HepG2 (cell line): ENCODE results near the gene KRT17. TPM values are rescaled to one million over a fixed set of nuclear protein-coding genes. Genes with fewer than 3 reads are reported as not detected.

Experiments used
- ATAC-seq: fragments of 200-7000 bp; cut with Tn5 transposase; 3 replicates; pipeline ENCODE4 v1.9.1; 2020; ENCODE audit warnings: mild to moderate bottlenecking, moderate library complexity
- BruUV-seq: library from RNA; stranded (reverse); fragments of 400-500 nt; replicated peaks from 2 replicates; lab custom pipeline; 2021; lab: Mats Ljungman, UMichigan
- CTCF ChIA-PET: fragments of 300-600 bp; formaldehyde crosslinking; extraction: SDS; loops from one replicate; lab custom pipeline; 2021; ENCODE audit warnings: low total read pairs, inconsistent platforms, low intra/inter-chr PET ratio; lab: Yijun Ruan, JAX
- POLR2A ChIA-PET: fragments of 350-600 bp; sonication (Branson Sonifier 250); formaldehyde crosslinking; loops from one replicate; lab custom pipeline; 2020; ENCODE audit warnings: antibody characterized with exemption, inconsistent platforms; lab: Yijun Ruan, JAX
- DNase-seq: peaks from one replicate; pipeline ENCODE4 v3.0.0-alpha.2; 2015; ENCODE audit warnings: low spot score
- FAIRE-seq: peaks from 3 replicates; lab custom pipeline; 2011; peaks lifted over from hg19 to GRCh38; lab: Jason Lieb, UNC
- H2AFZ ChIP-seq: one replicate; pipeline ENCODE4 v1.6.1; 2011; ENCODE audit warnings: low read length, inconsistent platforms
- H3K27ac ChIP-seq: fragments of 300-600 bp; 3 replicates; pipeline ENCODE4 v1.8.0; 2011; ENCODE audit warnings: mixed run types, mild to moderate bottlenecking, mixed read lengths, low read length, inconsistent platforms; ENCODE audit not compliant: insufficient read depth; ENCODE audit errors: extremely low read length
- H3K27me3 ChIP-seq, 2 experiments: fragments of 200-600 bp in 1 of 2; 2 replicates in 1 of 2; 3 replicates in 1 of 2; pipeline versions ENCODE4 v1.6.0 to v1.8.0; 2011; ENCODE audit warnings: low read length in 2 of 2, mild to moderate bottlenecking in 2 of 2, moderate library complexity in 2 of 2, inconsistent platforms in 1 of 2; ENCODE audit not compliant: insufficient read depth in 2 of 2, control insufficient read depth in 1 of 2
- H3K36me3 ChIP-seq, 2 experiments: fragments of 200-600 bp in 1 of 2; replicated peaks in 1 of 2; 2 replicates in 1 of 2; 3 replicates in 1 of 2; pipeline versions ENCODE4 v1.5.1 to v1.8.0; 2011; ENCODE audit warnings: low read length in 2 of 2, inconsistent platforms in 1 of 2; ENCODE audit not compliant: insufficient read depth in 2 of 2, control insufficient read depth in 1 of 2
- H3K4me1 ChIP-seq: 2 replicates; pipeline ENCODE4 v1.5.1; 2012; ENCODE audit warnings: low read length, inconsistent platforms; ENCODE audit not compliant: insufficient read depth
- H3K4me2 ChIP-seq: 2 replicates; pipeline ENCODE4 v1.6.0; 2011; ENCODE audit warnings: low read depth, low read length, inconsistent platforms
- H3K4me3 ChIP-seq, 3 experiments: fragments of 200-600 bp in 1 of 3; sonication (generic), shearing (Covaris generic) in 1 of 3; replicated peaks in 1 of 3; 2 replicates each; pipeline ENCODE4 v1.5.1; 2011 to 2016; ENCODE audit warnings: low read length in 3 of 3, inconsistent platforms in 2 of 3, low read depth in 2 of 3, mild to moderate bottlenecking in 2 of 3, control low read depth in 1 of 3, mixed read lengths in 1 of 3; ENCODE audit not compliant: insufficient read depth in 1 of 3
- H3K79me2 ChIP-seq: one replicate; pipeline ENCODE4 v1.6.1; 2011; ENCODE audit warnings: low read length, inconsistent platforms; ENCODE audit not compliant: insufficient read depth
- H3K9ac ChIP-seq: 2 replicates; pipeline ENCODE4 v1.6.0; 2011; ENCODE audit warnings: mild to moderate bottlenecking, low read depth, low read length, inconsistent platforms; ENCODE audit not compliant: insufficient read depth
- H3K9me3 ChIP-seq: 2 replicates; pipeline ENCODE4 v1.5.1; 2012; ENCODE audit warnings: mild to moderate bottlenecking, low read length
- H4K20me1 ChIP-seq: 2 replicates; pipeline ENCODE4 v1.6.0; 2011; ENCODE audit warnings: inconsistent platforms, mild to moderate bottlenecking, low read length, moderate library complexity; ENCODE audit not compliant: insufficient read depth
- HDAC2 ChIP-seq: sonication (generic); formaldehyde crosslinking; IDR thresholded peaks from 2 replicates; pipeline ENCODE4 v1.4.0; 2020; ENCODE audit warnings: missing genetic modification reagents
- MYC ChIP-seq: sonication (generic); formaldehyde crosslinking; IDR thresholded peaks from 2 replicates; pipeline ENCODE4 v1.9.0; 2021; ENCODE audit warnings: missing genetic modification reagents, borderline replicate concordance
- NR3C1 ChIP-seq: sonication (generic); formaldehyde crosslinking; IDR thresholded peaks from 2 replicates; pipeline ENCODE4 v1.4.0; 2020; ENCODE audit warnings: missing genetic modification reagents
- PBX2 ChIP-seq: IDR thresholded peaks from 2 replicates; pipeline ENCODE4 v1.6.1; 2016; ENCODE audit warnings: control low read depth
- SMAD3 ChIP-seq: sonication (generic); formaldehyde crosslinking; IDR thresholded peaks from 2 replicates; pipeline ENCODE4 v1.4.0; 2020; ENCODE audit warnings: missing genetic modification reagents
- SMARCE1 ChIP-seq: fragments of 450-650 bp; IDR thresholded peaks from 2 replicates; pipeline ENCODE4 v1.6.1; 2017; ENCODE audit warnings: borderline replicate concordance
- STAG1 ChIP-seq: sonication (generic); formaldehyde crosslinking; IDR thresholded peaks from 2 replicates; pipeline ENCODE4 v1.4.0; 2020; ENCODE audit warnings: missing genetic modification reagents
- ZBTB42 ChIP-seq: sonication (generic); formaldehyde crosslinking; IDR thresholded peaks from 2 replicates; pipeline ENCODE4 v1.5.0; 2020; ENCODE audit warnings: mild to moderate bottlenecking, missing genetic modification reagents
- ZBTB7B ChIP-seq: sonication (generic); formaldehyde crosslinking; IDR thresholded peaks from 2 replicates; pipeline ENCODE4 v1.4.0; 2020; ENCODE audit warnings: missing genetic modification reagents
- ZFP62 ChIP-seq: sonication (generic); formaldehyde crosslinking; IDR thresholded peaks from 2 replicates; pipeline ENCODE4 v1.4.0; 2020; ENCODE audit warnings: missing genetic modification reagents
- ZNF18 ChIP-seq: sonication (generic); formaldehyde crosslinking; IDR thresholded peaks from 2 replicates; pipeline ENCODE4 v1.8.0; 2022; ENCODE audit warnings: mild to moderate bottlenecking, missing genetic modification reagents; ENCODE audit not compliant: insufficient replicate concordance
- ZNF563 ChIP-seq: sonication (generic); formaldehyde crosslinking; IDR thresholded peaks from 2 replicates; pipeline ENCODE4 v1.8.0; 2022; ENCODE audit warnings: mild to moderate bottlenecking, moderate library complexity, missing genetic modification reagents
- ZNF850 ChIP-seq: sonication (generic); formaldehyde crosslinking; conservative IDR thresholded peaks from 2 replicates; pipeline ENCODE4 v1.9.0; 2021; ENCODE audit warnings: mild to moderate bottlenecking, missing genetic modification reagents
- WGBS: methylation state at CpG from one replicate; pipeline ENCODE4 v1.1.6; 2017; ENCODE audit warnings: low lambda C conversion rate; 5-methylcytosine and 5-hydroxymethylcytosine counted together
- in situ Hi-C: cut with HindIII; loops from 2 replicates; pipeline ENCODE4 v1.10.0; 2017; ENCODE audit warnings: low pct_unique_long_range_greater_than_20kb; ENCODE audit not compliant: extremely low pct_ligation_motif_present
- intact Hi-C: fragments of 100-400 bp; cut with micrococcal nuclease; formaldehyde crosslinking; loops from one replicate; pipeline ENCODE4 v1.10.0; 2022; ENCODE audit not compliant: unreplicated experiment
- polyA plus RNA-seq, 8 experiments: library from polyadenylated mRNA; depleted of rRNA in 3 of 8; stranded (reverse) in 7 of 8; unstranded in 1 of 8; fragments of >200 nt; fragmentation: Illumina TruSeq in 4 of 8; extraction: Trizol in 4 of 8; gene quantifications; 2 replicates each; pipeline versions ENCODE4 v1.2.1 to v1.2.3, GENCODE V29; 2011 to 2016; ENCODE audit warnings: low read depth in 4 of 8, missing spikeins in 1 of 8, mixed read lengths in 1 of 8; ENCODE audit not compliant: insufficient read depth in 1 of 8
- total RNA-seq, 5 experiments: library from RNA; depleted of rRNA; stranded (reverse); fragments of >200 nt; fragmentation: Illumina TruSeq; extraction: Trizol; gene quantifications; 2 replicates each; pipeline ENCODE4 v1.2.3, GENCODE V29; 2016; ENCODE audit warnings: low read depth in 1 of 5
- TF ChIP-seq, protein P1 (sequence below): IDR thresholded peaks from 2 replicates; pipeline ENCODE4 v1.6.1; 2016; ENCODE audit warnings: low read depth, borderline replicate concordance

The KRT17 gene
- total and polyA plus RNA-seq, 2 of the 13 experiments (the other 11 are each of a cell fraction or from before 2014, with no cell fraction given) = 0.38 to 0.82 TPM

GRCh38 chr17:41614098-41614497 lies 10.3 kb downstream of the KRT17 start:
- ChIA-PET POLR2A (no interaction called here), CTCF (no interaction called here)

More at GRCh38 chr17:41614098-41614497, 10.3 kb downstream of the KRT17 start:
- no peak overlapping the region for H3K4me2 ChIP-seq
- no peaks in the 10 kb centered on the region for H4K20me1 ChIP-seq
- in situ Hi-C loops = no loop called here
- 0% methylated on average over 1 of the region's 5 CpGs for WGBS
- no peak overlapping the region for H3K4me3 ChIP-seq
- no peak for ATAC-seq
- DNase-seq = no peak
- no peaks in the 10 kb centered on the region for H3K36me3 ChIP-seq
- H3K4me1 ChIP-seq = no peaks in the 10 kb centered on the region
- peaks cover 8 to 65% of the 10 kb centered on the region in 2 experiments; a peak in 4 of 5 replicates for H3K27me3 ChIP-seq
- no peak overlapping the region for H3K27ac ChIP-seq
- H3K9me3 ChIP-seq = no peaks in the 10 kb centered on the region
- no peak overlapping the region for H3K9ac ChIP-seq
- intact Hi-C loops = no loop called here
- BruUV-seq = no TSS peak
- FAIRE-seq = no peak
- no peaks in the 10 kb centered on the region for H3K79me2 ChIP-seq
- TF ChIP-seq ZNF563 (CRISPR knock-in tag) = no peak
- no peak for TF ChIP-seq SMARCE1
- no peak for TF ChIP-seq STAG1 (CRISPR knock-in tag)
- TF ChIP-seq MYC (CRISPR knock-in tag) = no peak
- no peak for TF ChIP-seq HDAC2
- no peak for TF ChIP-seq NR3C1 (CRISPR knock-in tag)
- TF ChIP-seq, protein P1, sequence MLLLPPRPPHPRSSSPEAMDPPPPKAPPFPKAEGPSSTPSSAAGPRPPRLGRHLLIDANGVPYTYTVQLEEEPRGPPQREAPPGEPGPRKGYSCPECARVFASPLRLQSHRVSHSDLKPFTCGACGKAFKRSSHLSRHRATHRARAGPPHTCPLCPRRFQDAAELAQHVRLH = no peak
- TF ChIP-seq PBX2 (CRISPR knock-in tag) = no peak
- no peak for TF ChIP-seq ZFP62
- TF ChIP-seq ZNF850 (CRISPR knock-in tag) = no peak
- TF ChIP-seq ZBTB42 (CRISPR knock-in tag) = no peak
- no peak for TF ChIP-seq ZBTB7B (CRISPR knock-in tag)
- TF ChIP-seq ZNF18 (CRISPR knock-in tag) = no peak
- no peak for TF ChIP-seq SMAD3 (CRISPR knock-in tag)
- no peak overlapping the region for H2AFZ ChIP-seq
